Measurements from ENCODE around the gene FFAR3. TPM values are rescaled to one million over a fixed set of nuclear protein-coding genes. Genes with fewer than 3 reads are reported as not detected.

Gene FFAR3

Small RNA genes within 50 kb of the gene (microRNA-seq; reads per million reads assigned to microRNA genes)
- gene MIR5196 = not detected
